GF-D8 (cell line): ENCODE data around the gene TACR1.

Source experiments
- DNase-seq: peaks from one replicate; lab custom pipeline; 2025; lab: John Stamatoyannopoulos, UW

The TACR1 gene

DNA sequence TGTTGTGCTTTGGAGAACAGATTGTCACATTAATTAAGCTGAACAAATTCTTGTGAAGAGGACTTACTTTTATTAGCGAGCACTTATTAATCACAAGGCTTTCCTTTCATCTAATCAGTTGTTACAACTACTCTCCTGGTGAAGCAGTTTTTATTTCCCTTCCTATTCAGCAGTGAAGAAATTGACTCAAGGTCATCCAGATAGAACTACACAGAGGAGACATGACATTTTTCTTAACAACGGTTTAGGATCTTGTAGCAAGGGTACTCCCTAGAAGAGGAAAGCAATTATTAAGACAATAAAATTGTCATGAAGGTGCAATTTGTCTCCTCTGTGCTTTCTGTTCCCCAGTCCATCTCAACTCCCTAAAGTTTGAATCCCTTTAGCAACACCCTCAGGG lies 179.5 kb downstream of the TACR1 start:
- DNase-seq = no peak

DNA sequence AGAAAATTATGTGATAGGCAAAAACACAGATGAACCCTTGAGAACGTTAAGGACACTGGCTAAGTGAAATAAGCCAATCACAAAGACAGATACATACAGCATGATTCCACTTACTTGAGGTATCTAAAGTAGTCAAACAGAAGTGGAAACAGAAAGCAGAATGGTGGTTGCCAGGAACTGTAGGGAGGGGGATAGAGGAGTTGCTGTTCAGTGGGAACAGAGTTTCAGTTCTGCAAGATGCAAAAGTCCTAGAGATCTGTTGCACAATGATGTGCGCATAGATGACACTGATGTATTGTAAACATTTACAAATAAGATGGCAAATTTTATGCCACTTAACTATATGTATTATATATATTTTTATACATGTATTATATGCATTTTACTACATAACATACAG lies 181.2 kb downstream of the TACR1 start:
- DNase-seq = no peak

DNA sequence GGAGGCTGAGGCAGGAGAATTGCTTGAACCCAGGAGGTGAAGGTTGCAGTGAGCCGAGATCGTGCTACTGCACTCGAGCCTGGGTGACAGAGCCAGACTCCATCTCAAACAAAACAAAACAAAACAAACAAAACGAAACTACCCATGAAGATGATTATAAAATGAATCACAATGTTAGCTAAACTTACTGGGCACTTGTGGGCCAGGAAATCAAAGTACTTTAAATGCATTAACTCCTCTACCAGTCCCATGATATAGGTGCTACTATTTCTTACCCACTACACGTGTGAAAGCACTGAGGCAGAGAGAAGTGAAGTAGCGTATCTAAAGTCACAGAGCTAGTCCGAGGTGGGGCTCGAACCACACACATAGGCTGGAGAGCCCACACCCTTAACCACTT lies 187.2 kb downstream of the TACR1 start:
- no peak for DNase-seq

DNA sequence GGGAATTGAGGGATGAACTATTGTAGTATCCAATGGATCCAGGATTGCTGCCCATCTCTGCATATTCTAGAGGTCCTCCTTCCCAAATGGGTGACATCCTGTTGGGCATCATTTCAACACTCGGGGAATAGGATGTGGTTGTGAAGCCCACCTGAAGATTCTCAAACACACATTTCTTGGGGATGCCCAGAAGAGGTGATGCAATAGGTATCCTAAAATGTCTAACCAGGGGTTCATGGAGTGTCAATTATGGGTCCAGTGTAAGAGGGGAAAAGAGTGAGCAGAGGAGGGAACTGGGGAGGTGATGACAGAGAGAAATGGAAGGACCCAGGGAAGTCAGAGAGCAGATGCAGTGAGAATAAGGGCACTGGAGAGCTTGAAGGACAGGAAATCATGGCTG lies 188.7 kb downstream of the TACR1 start:
- no peak for DNase-seq

DNA sequence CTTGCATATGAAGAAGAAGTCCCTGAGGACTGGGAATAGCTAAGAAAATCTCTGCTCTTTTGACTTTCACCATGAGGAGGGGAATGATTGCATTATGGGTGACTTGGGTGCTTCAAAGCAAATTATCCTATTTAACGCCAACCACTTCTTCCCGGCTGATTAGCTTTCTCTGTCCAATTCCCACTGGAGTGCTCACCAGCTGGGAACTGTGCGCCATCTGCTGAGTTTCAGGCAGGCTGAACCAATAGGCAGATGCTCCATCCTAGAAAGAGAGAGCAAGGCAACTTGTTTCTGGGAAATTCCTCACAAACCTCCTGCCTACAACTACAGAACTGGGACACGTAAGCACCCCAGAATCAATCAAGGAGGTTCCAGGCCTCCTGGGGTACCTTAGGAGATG lies 191.5 kb downstream of the TACR1 start:
- DNase-seq = no peak

DNA sequence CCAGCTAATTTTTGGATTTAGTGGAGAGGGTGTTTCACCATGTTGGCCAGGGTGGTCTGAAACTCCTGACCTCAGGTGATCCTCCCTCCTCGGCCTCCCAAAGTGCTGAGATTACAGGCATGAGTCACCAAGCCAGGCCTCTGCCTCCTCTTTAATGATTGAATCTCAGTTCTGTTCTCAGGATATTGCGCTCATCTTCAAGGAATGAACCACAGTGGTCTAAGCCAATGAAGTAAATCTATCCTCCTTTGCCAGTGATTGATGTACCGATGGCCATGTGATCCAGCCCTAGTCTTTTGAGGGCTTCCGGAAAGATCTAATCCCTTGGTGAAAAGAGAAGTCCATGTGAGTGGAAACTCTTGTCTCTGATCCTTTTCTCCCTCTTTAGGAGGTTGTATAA lies 192.3 kb downstream of the TACR1 start:
- no peak for DNase-seq

DNA sequence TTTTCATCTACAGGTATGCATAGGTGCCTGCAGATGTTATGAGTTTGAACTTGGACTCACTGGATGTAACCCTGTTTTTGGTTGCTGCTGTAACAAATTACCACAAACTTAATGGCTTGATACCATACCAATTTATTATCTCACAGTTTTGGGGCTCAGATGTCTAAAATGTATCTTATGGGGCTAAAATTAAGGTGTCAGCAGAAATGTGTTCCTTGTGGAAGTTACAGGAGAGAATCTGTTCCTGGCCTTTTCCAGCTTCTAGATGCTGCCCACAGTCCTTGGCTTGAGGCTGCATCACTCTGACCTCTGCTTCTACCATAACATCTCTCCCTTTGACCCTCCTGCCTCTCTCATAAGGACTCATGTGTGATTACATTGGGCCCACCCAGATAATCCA lies 193.3 kb downstream of the TACR1 start:
- no peak for DNase-seq

DNA sequence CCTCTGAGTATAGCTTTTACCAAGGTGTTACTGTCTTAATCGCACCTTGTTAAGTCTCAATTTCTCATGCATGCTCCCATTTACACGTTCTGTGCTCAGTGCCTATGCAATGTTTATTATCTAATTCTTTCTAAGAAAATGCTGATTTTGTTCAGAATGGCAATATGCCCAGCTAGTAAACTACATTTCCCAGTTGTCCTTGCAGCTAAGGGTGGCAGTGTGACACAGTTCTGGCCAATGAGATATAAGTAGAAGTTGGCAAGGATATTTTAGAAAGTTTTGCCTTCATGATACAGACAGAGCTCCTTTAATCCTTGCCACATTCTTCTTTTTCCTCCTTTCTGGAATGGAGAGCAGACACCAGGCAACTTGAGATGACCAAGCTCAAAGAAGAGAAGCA lies 195.5 kb downstream of the TACR1 start:
- DNase-seq = no peak

DNA sequence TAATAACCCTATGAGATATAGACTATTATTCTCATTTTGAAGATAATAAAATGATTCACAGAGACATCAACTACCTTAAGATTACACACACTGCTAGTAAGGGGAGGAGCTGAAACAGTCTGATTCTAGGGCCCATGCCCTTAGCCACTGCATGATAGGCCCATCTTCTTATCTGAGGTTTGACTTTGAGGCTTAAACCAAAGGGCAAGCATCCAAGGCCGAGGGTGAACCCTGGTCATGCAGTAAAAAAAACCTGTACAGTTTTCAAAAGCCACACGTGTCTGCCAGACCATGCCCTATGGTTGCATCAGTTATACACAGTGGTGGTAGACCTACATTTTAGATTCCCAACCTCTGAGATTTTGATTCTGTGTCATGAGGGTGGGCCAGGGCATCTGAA lies 196.0 kb downstream of the TACR1 start:
- DNase-seq = no peak

DNA sequence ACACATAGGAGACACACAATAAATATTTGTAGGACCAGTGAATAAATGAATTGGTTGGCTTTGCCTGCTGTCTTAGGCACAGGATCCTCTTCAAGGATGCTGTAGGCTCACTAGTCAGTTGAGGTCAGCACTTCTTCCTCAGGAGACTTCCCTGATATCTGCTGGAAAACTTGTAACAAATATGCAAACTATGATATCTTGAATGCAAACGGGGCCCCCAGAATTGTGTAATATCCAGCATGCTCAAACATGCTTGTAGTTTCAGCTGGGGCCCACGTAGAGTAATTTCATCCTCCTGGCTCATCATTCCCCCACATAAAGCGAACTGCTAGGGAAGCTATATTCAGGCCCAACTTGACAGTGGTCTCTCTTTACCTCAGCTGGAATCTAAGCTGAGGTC lies 197.3 kb downstream of the TACR1 start:
- no peak for DNase-seq

DNA sequence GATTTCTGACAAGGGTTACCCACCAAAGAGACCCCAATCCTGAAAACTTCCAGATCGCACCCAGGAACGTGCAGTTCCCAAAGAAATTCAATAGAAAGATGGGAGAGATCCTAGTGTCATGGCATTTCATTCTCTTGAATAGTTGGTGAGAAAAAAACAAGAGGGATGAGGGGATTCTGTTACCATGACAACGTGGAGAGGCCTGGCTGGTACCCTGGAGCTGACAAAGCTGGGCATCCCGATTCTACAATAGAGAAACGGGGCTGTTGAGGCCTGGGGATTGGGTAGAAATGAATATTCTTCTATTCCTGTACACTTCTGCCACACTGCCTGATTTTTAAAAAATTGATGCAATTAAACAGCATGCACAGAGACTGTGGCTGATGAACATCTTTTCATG lies 199.9 kb downstream of the TACR1 start:
- no peak for DNase-seq
